PC-9 (cell line): ENCODE data around the gene ABTB2. TPM values are rescaled to one million over a fixed set of nuclear protein-coding genes. Genes with fewer than 3 reads are reported as not detected.

Experiments
- BruUV-seq: library from RNA; stranded (reverse); fragments of 400-500 nt; replicated peaks from 2 replicates; lab custom pipeline; 2021; lab: Mats Ljungman, UMichigan
- CTCF ChIA-PET: fragments of 300-600 bp; sonication (Branson Sonifier 250); formaldehyde crosslinking; loops from one replicate; lab custom pipeline; 2022; ENCODE audit warnings: antibody characterized with exemption; lab: Charles Lee
- POLR2A ChIA-PET: fragments of 300-600 bp; sonication (Branson Sonifier 250); formaldehyde crosslinking; loops from one replicate; lab custom pipeline; 2022; ENCODE audit warnings: antibody characterized with exemption; ENCODE audit not compliant: unreplicated experiment; lab: Charles Lee
- DNase-seq, 2 experiments: peaks; one replicate each; pipeline versions ENCODE4 v3.0.0 to v3.0.0-alpha.2; 2015 to 2022; ENCODE audit warnings: mixed read lengths in 1 of 2
- H2AFZ ChIP-seq: fragments of 200-600 bp; sonication (generic); 2 replicates; pipeline ENCODE4 v1.8.1; 2017; ENCODE audit warnings: antibody characterized with exemption
- H3F3A ChIP-seq: fragments of 200-600 bp; sonication (generic); 2 replicates; pipeline ENCODE4 v1.8.1; 2017; ENCODE audit warnings: antibody characterized with exemption, mild to moderate bottlenecking, low read depth; ENCODE audit not compliant: insufficient read depth
- H3K27ac ChIP-seq: fragments of 200-600 bp; sonication (generic); 2 replicates; pipeline ENCODE4 v1.6.1; 2016; ENCODE audit warnings: mixed run types
- H3K27me3 ChIP-seq: fragments of 200-600 bp; sonication (generic); 2 replicates; pipeline ENCODE4 v1.6.1; 2016; ENCODE audit warnings: low read depth, mixed run types; ENCODE audit not compliant: insufficient read depth
- H3K36me3 ChIP-seq: fragments of 200-600 bp; sonication (generic); 2 replicates; pipeline ENCODE4 v1.6.1; 2016; ENCODE audit warnings: low read depth, mixed run types
- H3K4me1 ChIP-seq: fragments of 200-600 bp; sonication (generic); replicated peaks from 2 replicates; pipeline ENCODE4 v1.6.1; 2016; ENCODE audit warnings: mixed run types; ENCODE audit not compliant: insufficient read depth
- H3K4me2 ChIP-seq: fragments of 200-600 bp; sonication (generic); 2 replicates; pipeline ENCODE4 v1.6.1; 2017; ENCODE audit warnings: mixed run types
- H3K4me3 ChIP-seq: fragments of 200-600 bp; sonication (generic); 2 replicates; pipeline ENCODE4 v1.6.1; 2016; ENCODE audit warnings: mixed run types
- H3K79me2 ChIP-seq: fragments of 200-600 bp; sonication (generic); 2 replicates; pipeline ENCODE4 v1.6.1; 2017; ENCODE audit warnings: low read depth, mixed run types
- H3K9me2 ChIP-seq: fragments of 200-600 bp; sonication (generic); 2 replicates; pipeline ENCODE4 v1.8.1; 2017; ENCODE audit warnings: mild to moderate bottlenecking; ENCODE audit not compliant: insufficient read depth
- H3K9me3 ChIP-seq: fragments of 200-600 bp; sonication (generic); 2 replicates; pipeline ENCODE4 v1.8.1; 2016; ENCODE audit warnings: low read depth; ENCODE audit not compliant: insufficient read depth
- H4K20me1 ChIP-seq: fragments of 200-600 bp; sonication (generic); 2 replicates; pipeline ENCODE4 v1.8.1; 2017; ENCODE audit not compliant: insufficient read depth
- CTCF ChIP-seq: fragments of 200-600 bp; sonication (generic); conservative IDR thresholded peaks from 2 replicates; pipeline ENCODE4 v1.6.1; 2017; ENCODE audit warnings: mixed run types, antibody characterized with exemption, mild to moderate bottlenecking, moderate library complexity
- EZH2 ChIP-seq: fragments of 200-600 bp; sonication (generic); IDR thresholded peaks from 2 replicates; pipeline ENCODE4 v1.8.0; 2017; ENCODE audit warnings: antibody characterized with exemption, low read depth
- intact Hi-C: fragments of 100-400 bp; cut with micrococcal nuclease; formaldehyde crosslinking; loops from one replicate; pipeline ENCODE4 v1.10.0; 2022; ENCODE audit not compliant: unreplicated experiment
- total RNA-seq: library from RNA; stranded (reverse); gene quantifications from 2 replicates; pipeline ENCODE4 v1.2.3, GENCODE V29; 2021

The ABTB2 gene
- total RNA-seq, 1 experiment from 2014 or later = 12.9 TPM

DNA sequence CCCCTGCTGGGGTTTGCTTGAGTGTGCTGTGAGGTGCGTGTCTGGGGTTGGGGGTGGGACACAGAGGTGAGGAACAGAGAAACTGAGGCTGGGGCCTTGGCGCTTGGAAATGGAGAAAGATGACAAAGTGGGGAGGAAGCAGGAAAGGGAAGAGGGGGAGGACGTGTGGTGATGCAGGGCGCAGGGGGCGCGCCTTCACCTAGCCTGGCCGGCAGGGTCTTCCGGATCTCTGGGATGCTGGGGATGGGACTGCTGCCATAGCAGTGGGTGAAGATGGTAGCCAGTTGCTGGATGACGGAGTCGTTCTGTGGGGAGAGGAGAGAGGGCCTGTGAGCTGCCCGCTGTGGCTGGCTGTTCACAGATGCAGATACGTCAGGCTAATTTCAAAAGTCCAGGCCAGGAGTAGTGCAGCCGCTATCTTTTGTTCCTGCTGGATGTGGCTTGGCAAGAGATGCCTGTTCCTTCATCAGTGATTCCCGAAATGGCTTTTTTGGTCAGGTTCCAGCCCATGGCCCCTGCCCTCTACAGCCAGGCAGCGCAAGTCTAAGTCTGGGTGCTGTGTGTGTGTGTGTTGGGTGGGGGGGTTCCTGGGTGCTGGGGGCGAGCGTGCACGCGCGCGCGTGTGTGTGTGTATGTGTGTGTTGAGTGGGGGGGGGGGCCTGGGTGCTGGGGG, 197.6 kb downstream of the ABTB2 start:
- CTCF ChIA-PET = interaction anchor here (0.6 kb wide), 1 partner anchor 25 kb away, joined by 3 read pairs; no protein-coding TSS in a partner anchor
- no peak for DNase-seq
- TF ChIP-seq CTCF (no peak), EZH2 (no peak)
- intact Hi-C loops = loop anchor here (10.0 kb wide), 1 partner anchor 735 kb away; no protein-coding TSS in a partner anchor
- Histone ChIP-seq H3K79me2 (no peaks in the 10 kb centered on the region), H2AFZ (no peak overlapping the region), H4K20me1 (peaks cover 12% of the 10 kb centered on the region; the same call in 1 of the 2 replicates), H3K4me1 (no peaks in the 10 kb centered on the region), H3K27ac (no peak overlapping the region), H3K4me3 (no peak overlapping the region), H3K4me2 (no peak overlapping the region), H3K36me3 (0 out of 2 replicates have a peak, but pooled peaks cover 4% of the 10 kb centered on the region), H3K27me3 (no peaks in the 10 kb centered on the region), H3K9me2 (no peaks in the 10 kb centered on the region), H3F3A (peaks cover 5% of the 10 kb centered on the region; the same call in 1 of the 2 replicates), H3K9me3 (no peaks in the 10 kb centered on the region)
- POLR2A ChIA-PET = interaction anchor here (0.6 kb wide), 1 partner anchor 295 kb away, joined by 31 read pairs; no protein-coding TSS in a partner anchor
- BruUV-seq = no TSS peak

- H3K27me3 ChIP-seq = no peaks in the 10 kb centered on the region
- CTCF ChIA-PET = no interaction called here
- no peak overlapping the region for H3K4me2 ChIP-seq
- H3K27ac ChIP-seq = no peak overlapping the region
- no peak overlapping the region for H3K4me3 ChIP-seq
- no peak overlapping the region for H2AFZ ChIP-seq
- no peak for DNase-seq
- BruUV-seq = no TSS peak
- TF ChIP-seq EZH2 (no peak), CTCF (no peak)
- H4K20me1 ChIP-seq = peaks cover 12% of the 10 kb centered on the region; the same call in 1 of the 2 replicates
- H3K36me3 ChIP-seq = 0 out of 2 replicates have a peak, but pooled peaks cover 4% of the 10 kb centered on the region
- H3F3A ChIP-seq = peaks cover 9% of the 10 kb centered on the region; the same call in 1 of the 2 replicates
- intact Hi-C loops = no loop called here
- no peaks in the 10 kb centered on the region for H3K9me2 ChIP-seq
- H3K4me1 ChIP-seq = no peaks in the 10 kb centered on the region
- no peaks in the 10 kb centered on the region for H3K9me3 ChIP-seq
- POLR2A ChIA-PET = no interaction called here
- H3K79me2 ChIP-seq = no peaks in the 10 kb centered on the region
Observed at GRCh38 chr11:34158661-34159060, 199.1 kb downstream of the ABTB2 start.

DNA sequence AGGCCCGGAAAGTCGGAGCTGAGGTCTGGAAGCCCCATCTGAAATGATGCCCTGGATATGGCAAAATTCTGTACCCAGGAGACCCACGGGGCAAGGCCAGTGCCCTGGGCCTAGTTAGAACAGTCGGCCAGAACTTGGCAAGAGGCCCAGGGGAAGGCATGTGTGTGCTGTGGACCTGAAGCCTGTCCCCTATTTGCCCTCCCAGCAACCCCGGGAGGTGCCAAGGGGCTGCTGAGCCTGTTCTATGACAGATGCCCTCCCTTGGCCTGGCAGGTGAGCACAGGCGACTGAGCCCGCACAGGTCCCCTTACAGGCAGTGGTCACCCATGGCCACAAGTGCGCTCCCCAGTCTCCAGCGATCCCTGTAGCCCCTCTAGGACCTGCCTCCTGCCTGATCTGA, 200.6 kb downstream of the ABTB2 start:
- Histone ChIP-seq H3K4me1 (no peaks in the 10 kb centered on the region), H3K36me3 (0 out of 2 replicates have a peak, but pooled peaks cover 11% of the 10 kb centered on the region), H3F3A (peaks cover 14% of the 10 kb centered on the region; the same call in 1 of the 2 replicates), H3K27me3 (no peaks in the 10 kb centered on the region), H3K4me2 (no peak overlapping the region), H3K4me3 (no peak overlapping the region), H3K79me2 (no peaks in the 10 kb centered on the region), H3K9me3 (no peaks in the 10 kb centered on the region), H3K9me2 (no peaks in the 10 kb centered on the region), H2AFZ (no peak overlapping the region), H3K27ac (no peak overlapping the region), H4K20me1 (0 out of 2 replicates have a peak, but pooled peaks cover 12% of the 10 kb centered on the region)
- POLR2A ChIA-PET = no interaction called here
- no TSS peak for BruUV-seq
- CTCF ChIA-PET = no interaction called here
- intact Hi-C loops = no loop called here
- no peak for DNase-seq
- TF ChIP-seq CTCF (no peak), EZH2 (no peak)
